ENCODE results near the gene ANKRD11.
"Not testable (repeated sequence)": the region's sequence is repeated elsewhere in the genome, so short reads cannot be mapped to it uniquely, and the experiment has no call there.

ANKRD11 gene

GRCh38 chr16:89476811-89477261, 13.5 kb downstream of the ANKRD11 start:
- DNase-seq: no peak

GRCh38 chr16:89476379-89476778, 14.0 kb downstream of the ANKRD11 start:
- DNase-seq: no peak

GRCh38 chr16:89475144-89475543, 15.2 kb downstream of the ANKRD11 start:
- DNase-seq: no peak

GRCh38 chr16:89473791-89474414, 16.5 kb downstream of the ANKRD11 start:
- DNase-seq: peak; percentile 29

- no peak for DNase-seq
These were observed 17.1 kb downstream of the ANKRD11 start for GRCh38 chr16:89473136-89473712.

DNA sequence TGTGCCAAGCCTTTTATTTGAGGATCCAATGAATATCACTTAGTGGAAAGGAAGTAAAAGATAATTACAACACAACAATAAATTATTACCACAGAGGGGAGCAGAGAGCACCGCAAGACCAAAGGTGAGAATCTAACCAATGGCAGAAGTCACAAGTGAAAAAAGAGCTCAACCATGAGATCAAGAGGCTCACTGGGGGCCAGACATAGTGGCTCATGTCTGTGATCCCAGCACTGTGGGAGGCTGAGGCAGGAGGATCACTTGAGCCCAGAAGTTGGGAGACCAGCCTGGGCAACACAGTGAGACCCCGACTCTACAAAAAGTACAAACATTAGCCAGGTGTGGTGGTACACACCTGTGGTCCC, 17.7 kb downstream of the ANKRD11 start:
- DNase-seq: peak; percentile 25

- no peak for DNase-seq
These were observed 23.0 kb downstream of the ANKRD11 start for GRCh38 chr16:89467382-89467781.

GRCh38 chr16:89466920-89467319, 23.4 kb downstream of the ANKRD11 start:
- DNase-seq: no peak

GRCh38 chr16:89463312-89463711, 27.0 kb downstream of the ANKRD11 start:
- not testable (repeated sequence) for DNase-seq

GRCh38 chr16:89462639-89463038, 27.7 kb downstream of the ANKRD11 start:
- not testable (repeated sequence) for DNase-seq

DNA sequence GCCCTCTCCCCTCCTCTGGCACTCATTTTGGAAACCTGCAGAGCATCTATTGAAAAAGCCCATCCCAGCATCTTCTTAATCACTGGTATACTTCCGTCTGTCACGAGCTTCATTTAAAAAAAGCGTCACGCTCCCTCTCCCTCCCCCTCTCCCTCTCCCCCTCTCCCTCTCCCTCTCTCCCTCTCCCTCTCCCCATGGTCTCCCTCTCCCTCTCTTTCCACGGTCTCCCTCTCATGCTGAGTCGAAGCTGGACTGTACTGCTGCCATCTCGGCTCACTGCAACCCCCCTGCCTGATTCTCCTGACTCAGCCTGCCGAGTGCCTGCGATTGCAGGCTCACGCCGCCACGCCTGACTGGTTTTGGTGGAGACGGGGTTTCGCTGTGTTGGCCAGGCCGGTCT, 28.5 kb downstream of the ANKRD11 start:
- DNase-seq: not testable (repeated sequence)

DNA sequence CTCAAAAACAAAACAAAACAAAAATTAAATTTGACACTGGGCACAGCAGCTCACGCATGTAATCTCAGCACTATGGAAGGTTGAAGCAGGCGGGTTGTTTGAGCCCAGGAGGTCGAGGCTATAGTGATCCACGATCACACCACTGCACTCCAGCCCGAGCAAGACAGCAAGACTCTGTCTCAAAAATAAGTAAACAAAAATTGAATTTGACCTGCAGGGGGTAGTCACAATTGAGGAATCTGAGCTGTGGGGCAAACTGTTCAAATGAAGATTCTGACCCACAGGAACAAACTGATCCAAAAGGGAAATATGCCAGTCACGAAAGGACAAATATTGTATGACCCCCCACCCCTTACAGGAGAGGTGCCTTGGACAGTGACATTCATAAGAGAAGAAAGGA, 29.8 kb downstream of the ANKRD11 start:
- DNase-seq: no peak

DNA sequence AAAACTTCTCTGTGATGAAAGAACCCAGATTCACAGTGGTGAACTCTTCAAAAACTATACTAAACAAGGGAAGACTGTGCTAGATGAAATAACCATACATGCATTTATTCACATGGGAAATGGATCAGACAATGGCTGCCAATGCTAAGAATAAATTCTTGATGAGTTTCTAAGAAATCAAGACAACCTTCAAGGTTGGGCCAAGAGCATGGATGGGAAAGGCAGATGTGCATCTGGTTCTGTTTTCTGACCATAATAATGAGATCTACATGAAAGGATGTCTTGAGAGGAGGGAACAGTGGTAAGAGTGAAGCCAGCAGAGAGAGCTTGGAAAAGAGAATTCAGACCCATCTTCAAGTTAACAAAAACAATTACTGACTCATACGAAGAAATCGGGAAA, 31.4 kb downstream of the ANKRD11 start:
- no peak for DNase-seq

GRCh38 chr16:89458551-89458950, 31.8 kb downstream of the ANKRD11 start:
- no peak for DNase-seq

DNA sequence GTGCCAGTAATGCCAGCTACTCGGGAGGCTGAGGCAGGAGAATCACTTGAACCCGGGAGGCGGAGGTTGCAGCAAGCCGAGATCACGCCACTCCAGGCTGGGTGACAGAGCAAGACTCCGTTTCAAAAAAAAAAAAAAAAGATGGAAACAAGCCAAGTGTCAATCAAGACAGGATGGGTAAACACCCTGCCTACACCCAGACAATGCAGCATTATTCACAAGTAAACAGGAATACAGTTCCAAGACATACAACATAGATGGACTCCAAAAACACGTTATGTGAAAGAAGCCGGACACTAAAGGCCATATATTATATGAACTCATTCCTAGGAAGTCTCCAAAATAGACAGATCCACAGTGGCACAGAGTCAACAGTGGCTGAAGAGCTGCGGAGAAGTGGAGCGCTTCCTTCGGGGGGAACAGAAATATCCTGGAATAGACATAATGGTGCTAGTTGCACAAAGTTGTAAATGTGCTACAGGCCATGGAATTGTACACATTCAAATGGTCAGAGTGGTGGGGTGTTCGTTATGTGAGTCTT, 33.9 kb downstream of the ANKRD11 start:
- no peak for DNase-seq

DNA sequence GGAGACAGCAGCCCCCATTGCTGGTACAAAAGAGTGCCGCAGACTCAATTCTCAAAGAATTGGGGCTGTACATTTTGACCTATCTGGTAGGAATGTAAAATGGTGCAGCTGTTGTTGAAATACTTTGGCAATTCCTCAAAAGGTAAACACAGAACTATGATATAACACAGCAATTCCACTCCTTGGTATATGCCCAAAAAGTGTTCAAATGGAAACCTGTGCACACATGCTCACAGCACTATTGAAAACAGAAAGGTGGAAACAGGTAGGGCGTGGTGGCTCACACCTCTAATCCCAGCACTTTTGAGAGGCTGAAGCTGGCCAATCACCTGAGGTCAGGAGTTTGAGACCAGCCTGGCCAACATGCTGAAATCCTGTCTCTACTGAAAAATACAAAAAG, 34.7 kb downstream of the ANKRD11 start:
- DNase-seq: no peak

GRCh38 chr16:89455178-89455577, 35.2 kb downstream of the ANKRD11 start:
- no peak for DNase-seq

GRCh38 chr16:89454378-89455125, 35.8 kb downstream of the ANKRD11 start:
- not testable (repeated sequence) for DNase-seq

GRCh38 chr16:89453501-89454321, 36.6 kb downstream of the ANKRD11 start:
- DNase-seq: no peak

GRCh38 chr16:89452925-89453324, 37.4 kb downstream of the ANKRD11 start:
- no peak for DNase-seq

DNA sequence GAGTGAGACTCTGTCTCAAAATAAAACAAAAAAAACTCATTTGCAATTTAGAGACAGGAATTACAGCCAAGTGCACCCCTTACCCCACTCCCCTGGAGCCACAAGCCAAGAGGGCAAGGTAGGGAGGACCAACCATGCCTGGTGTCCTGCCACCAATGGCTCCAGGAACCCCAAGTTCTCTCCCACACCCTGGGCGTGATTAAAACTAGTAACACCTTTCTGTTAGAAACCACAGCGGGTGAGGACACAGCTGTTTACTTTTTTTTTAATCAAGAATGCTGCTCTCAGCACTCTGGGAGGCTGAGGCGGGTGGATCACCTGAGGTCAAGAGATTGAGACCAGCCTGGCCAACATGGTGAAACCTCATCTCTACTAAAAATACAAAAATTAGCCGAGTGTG, 38.1 kb downstream of the ANKRD11 start:
- peak; percentile 33 for DNase-seq

DNA sequence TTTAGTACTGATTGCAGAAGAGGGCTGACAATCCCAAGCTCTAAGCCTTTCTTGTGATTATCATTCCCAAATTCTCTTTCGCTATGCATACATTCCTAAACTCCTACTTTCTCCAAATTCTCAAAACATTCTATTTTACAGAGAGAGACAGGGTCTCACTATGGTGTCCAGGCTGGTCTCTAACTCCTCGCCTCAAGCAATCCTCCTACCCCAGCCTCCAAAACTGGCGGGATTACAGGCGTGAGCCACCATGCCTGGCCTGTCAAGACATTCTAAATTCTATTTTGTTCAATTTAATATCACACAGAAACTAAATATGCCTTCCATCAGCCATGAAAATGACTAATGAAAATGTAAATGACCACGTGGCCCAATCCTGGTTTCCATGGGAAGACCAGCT, 39.8 kb downstream of the ANKRD11 start:
- no peak for DNase-seq

GRCh38 chr16:89449726-89450335, 40.5 kb downstream of the ANKRD11 start:
- DNase-seq: no peak
